ENCODE data around the gene AMN.

DNA sequence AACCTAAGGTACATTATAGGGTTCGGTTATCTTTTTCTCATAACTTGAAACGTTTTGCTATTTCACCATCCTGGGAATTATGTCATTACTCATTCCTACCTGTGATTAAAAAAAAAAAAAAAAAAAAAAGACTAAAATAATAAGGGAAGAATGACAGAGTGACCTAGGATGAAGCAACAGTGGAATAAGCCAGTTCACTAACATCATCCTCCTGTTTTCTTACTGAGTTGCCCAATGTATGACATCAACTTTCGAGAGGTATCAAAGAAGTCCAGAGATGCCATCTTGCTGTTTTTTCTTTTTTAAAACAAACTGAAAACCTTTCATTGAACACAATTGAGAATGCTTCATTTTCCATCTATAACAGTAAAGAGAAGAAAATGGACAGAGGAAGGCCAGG lies 42.8 kb downstream of the AMN start:
- TF ChIP-seq, protein P1, sequence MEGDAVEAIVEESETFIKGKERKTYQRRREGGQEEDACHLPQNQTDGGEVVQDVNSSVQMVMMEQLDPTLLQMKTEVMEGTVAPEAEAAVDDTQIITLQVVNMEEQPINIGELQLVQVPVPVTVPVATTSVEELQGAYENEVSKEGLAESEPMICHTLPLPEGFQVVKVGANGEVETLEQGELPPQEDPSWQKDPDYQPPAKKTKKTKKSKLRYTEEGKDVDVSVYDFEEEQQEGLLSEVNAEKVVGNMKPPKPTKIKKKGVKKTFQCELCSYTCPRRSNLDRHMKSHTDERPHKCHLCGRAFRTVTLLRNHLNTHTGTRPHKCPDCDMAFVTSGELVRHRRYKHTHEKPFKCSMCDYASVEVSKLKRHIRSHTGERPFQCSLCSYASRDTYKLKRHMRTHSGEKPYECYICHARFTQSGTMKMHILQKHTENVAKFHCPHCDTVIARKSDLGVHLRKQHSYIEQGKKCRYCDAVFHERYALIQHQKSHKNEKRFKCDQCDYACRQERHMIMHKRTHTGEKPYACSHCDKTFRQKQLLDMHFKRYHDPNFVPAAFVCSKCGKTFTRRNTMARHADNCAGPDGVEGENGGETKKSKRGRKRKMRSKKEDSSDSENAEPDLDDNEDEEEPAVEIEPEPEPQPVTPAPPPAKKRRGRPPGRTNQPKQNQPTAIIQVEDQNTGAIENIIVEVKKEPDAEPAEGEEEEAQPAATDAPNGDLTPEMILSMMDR (IDR thresholded peaks at IDR 0.05; ENCODE audit: low read length) = no peak
- TF ChIP-seq EZH2 (optimal IDR thresholded peaks at IDR 0.05; ENCODE audit: low read depth, low read length) (no peak), EZH2phosphoT487 (IDR thresholded peaks at IDR 0.05; ENCODE audit: low read length) (no peak)

All from MM.1S (cell line).